ENCODE results near the gene RAX. TPM values are rescaled to one million over a fixed set of nuclear protein-coding genes. Genes with fewer than 3 reads are reported as not detected.
"Not testable (repeated sequence)": the region's sequence is repeated elsewhere in the genome, so short reads cannot be mapped to it uniquely, and the experiment has no call there.

Gene RAX
- total and polyA plus RNA-seq, 2 of the 4 experiments (the other 2 are of a cell fraction): not detected

DNA sequence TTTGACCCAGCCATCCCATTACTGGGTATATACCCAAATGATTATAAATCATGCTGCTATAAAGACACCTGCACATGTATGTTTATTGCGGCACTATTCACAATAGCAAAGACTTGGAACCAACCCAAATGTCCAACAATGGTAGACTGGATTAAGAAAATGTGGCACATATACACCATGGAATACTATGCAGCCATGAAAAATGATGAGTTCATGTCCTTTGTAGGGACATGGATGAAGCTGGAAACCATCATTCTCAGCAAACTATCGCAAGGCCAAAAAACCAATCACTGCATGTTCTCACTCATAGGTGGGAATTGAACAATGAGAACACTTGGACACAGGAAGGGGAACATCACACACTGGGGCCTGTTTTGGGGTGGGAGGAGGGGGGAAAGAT is 11.0 kb downstream of the RAX start:
- H3K36me3 ChIP-seq (ENCODE audit: control insufficient read depth, insufficient read depth, low read length); in situ Hi-C loops (cut with MboI; ENCODE audit: low sequenced_read_pairs); H3K4me3 ChIP-seq (ENCODE audit: insufficient read depth, low read depth, low read length); H3K23ac ChIP-seq (ENCODE audit: low read depth, low read length); H2BK5ac ChIP-seq (ENCODE audit: low read depth, low read length, poor library complexity, severe bottlenecking); DNase-seq; H2BK120ac ChIP-seq (ENCODE audit: low read depth, low read length); BruUV-seq (replicated peaks); H3K4me1 ChIP-seq (ENCODE audit: control insufficient read depth, insufficient read depth, low read length); H3K14ac ChIP-seq (replicated peaks; ENCODE audit: low read depth, low read length); CTCF ChIA-PET; intact Hi-C loops (cut with micrococcal nuclease); H2BK20ac ChIP-seq (ENCODE audit: low read depth, low read length); H2BK15ac ChIP-seq (ENCODE audit: low read depth, low read length); H3K79me1 ChIP-seq (ENCODE audit: low read depth in 1 of 2, low read length in 2 of 2); H2AK9ac ChIP-seq (replicated peaks; ENCODE audit: low read depth, low read length, poor library complexity); H4K20me1 ChIP-seq (ENCODE audit: insufficient read depth, low read length); H3K56ac ChIP-seq (ENCODE audit: extremely low read depth, insufficient read depth, low read length); H2AK5ac ChIP-seq (ENCODE audit: low read depth, low read length); H4K91ac ChIP-seq (ENCODE audit: insufficient read depth, low read depth, low read length); H2AFZ ChIP-seq (replicated peaks; ENCODE audit: low read length, poor library complexity); H3K4ac ChIP-seq (ENCODE audit: low read depth, low read length); H3K4me2 ChIP-seq (ENCODE audit: low read depth, low read length); dilution Hi-C loops (cut with HindIII; ENCODE audit: low sequenced_read_pairs, unreplicated experiment); H4K8ac ChIP-seq (ENCODE audit: low read depth in 2 of 2, low read length in 2 of 2); H3K9me1 ChIP-seq (ENCODE audit: insufficient read depth, low read length); H3K18ac ChIP-seq (ENCODE audit: low read depth, low read length); ATAC-seq (ENCODE audit: low read depth); H4K5ac ChIP-seq (ENCODE audit: low read depth, low read length); H3K9ac ChIP-seq (ENCODE audit: low read depth, low read length); POLR2A ChIA-PET (ENCODE audit: unreplicated experiment); H3K27ac ChIP-seq (ENCODE audit: insufficient read depth, low read length): not testable (repeated sequence)
- no CpG with 5 or more reads among the region's 2 CpGs for WGBS, 2 experiments (ENCODE audit: extremely low coverage in 2 of 2, insufficient read length in 1 of 2)
- peaks cover 44% of the 10 kb centered on the region for H3K27me3 ChIP-seq (ENCODE audit: control insufficient read depth, insufficient read depth, low read length)
- peaks cover 12% of the 10 kb centered on the region; the same call in 1 of the 2 replicates for H3K9me3 ChIP-seq (ENCODE audit: control insufficient read depth, insufficient read depth, low read length)

GRCh38 chr18:59261842-59262241 is 11.4 kb downstream of the RAX start:
- H2BK15ac ChIP-seq (ENCODE audit: low read depth, low read length); CTCF ChIA-PET; H2BK5ac ChIP-seq (ENCODE audit: low read depth, low read length, poor library complexity, severe bottlenecking); H3K23ac ChIP-seq (ENCODE audit: low read depth, low read length); H4K8ac ChIP-seq (ENCODE audit: low read depth in 2 of 2, low read length in 2 of 2); H2BK120ac ChIP-seq (ENCODE audit: low read depth, low read length); H4K91ac ChIP-seq (ENCODE audit: insufficient read depth, low read depth, low read length); POLR2A ChIA-PET (ENCODE audit: unreplicated experiment); H3K4ac ChIP-seq (ENCODE audit: low read depth, low read length); DNase-seq; H4K20me1 ChIP-seq (ENCODE audit: insufficient read depth, low read length); H3K18ac ChIP-seq (ENCODE audit: low read depth, low read length); H3K27ac ChIP-seq (ENCODE audit: insufficient read depth, low read length); intact Hi-C loops (cut with micrococcal nuclease); H2AK9ac ChIP-seq (replicated peaks; ENCODE audit: low read depth, low read length, poor library complexity); H3K9ac ChIP-seq (ENCODE audit: low read depth, low read length); H3K4me2 ChIP-seq (ENCODE audit: low read depth, low read length); H3K79me1 ChIP-seq (ENCODE audit: low read depth in 1 of 2, low read length in 2 of 2); H3K36me3 ChIP-seq (ENCODE audit: control insufficient read depth, insufficient read depth, low read length); H2AK5ac ChIP-seq (ENCODE audit: low read depth, low read length); H3K4me1 ChIP-seq (ENCODE audit: control insufficient read depth, insufficient read depth, low read length); H2BK20ac ChIP-seq (ENCODE audit: low read depth, low read length); H3K14ac ChIP-seq (replicated peaks; ENCODE audit: low read depth, low read length); in situ Hi-C loops (cut with MboI; ENCODE audit: low sequenced_read_pairs); ATAC-seq (ENCODE audit: low read depth); H3K9me1 ChIP-seq (ENCODE audit: insufficient read depth, low read length); H2AFZ ChIP-seq (replicated peaks; ENCODE audit: low read length, poor library complexity); H4K5ac ChIP-seq (ENCODE audit: low read depth, low read length); dilution Hi-C loops (cut with HindIII; ENCODE audit: low sequenced_read_pairs, unreplicated experiment); BruUV-seq (replicated peaks); H3K4me3 ChIP-seq (ENCODE audit: insufficient read depth, low read depth, low read length); H3K56ac ChIP-seq (ENCODE audit: extremely low read depth, insufficient read depth, low read length): not testable (repeated sequence)
- Histone ChIP-seq H3K9me3 (ENCODE audit: control insufficient read depth, insufficient read depth, low read length) (peaks cover 12% of the 10 kb centered on the region; the same call in 1 of the 2 replicates), H3K27me3 (ENCODE audit: control insufficient read depth, insufficient read depth, low read length) (peaks cover 40% of the 10 kb centered on the region)
- WGBS, 2 experiments (ENCODE audit: extremely low coverage in 2 of 2, insufficient read length in 1 of 2): no CpG with 5 or more reads among the region's 3 CpGs

Data from IMR-90 (cell line).